ENCODE data around the gene CHN2. TPM values are rescaled to one million over a fixed set of nuclear protein-coding genes. Genes with fewer than 3 reads are reported as not detected.

Gene CHN2
- total RNA-seq, 1 experiment from 2014 or later: 5.0 TPM

- no peaks in the 10 kb centered on the region for H3K9me3 Mint-ChIP-seq
- CTCF ChIA-PET: interaction anchor here (2.9 kb wide), 1 partner anchor 10 kb away, joined by 18 read pairs; no protein-coding TSS in a partner anchor
- H3K36me3 Mint-ChIP-seq: no peaks in the 10 kb centered on the region
- peaks cover 35% of the 10 kb centered on the region for H3K4me1 Mint-ChIP-seq
- peaks cover 38% of the 10 kb centered on the region for H3K27me3 Mint-ChIP-seq (ENCODE audit: low read depth)
- no peak overlapping the region for H3K4me3 Mint-ChIP-seq
- POLR2A ChIA-PET: no interaction called here
- DNase-seq (ENCODE audit: low spot score): no peak
- TF ChIP-seq E2F5 (CRISPR knock-in tag; IDR thresholded peaks at IDR 0.05) (no peak), ZBTB43 (CRISPR knock-in tag; IDR thresholded peaks at IDR 0.05) (no peak), RORB (CRISPR knock-in tag; IDR thresholded peaks at IDR 0.05) (no peak), TP53 (CRISPR knock-in tag; IDR thresholded peaks at IDR 0.05) (no peak), NFE2L1 (CRISPR knock-in tag; IDR thresholded peaks at IDR 0.05) (no peak), IRF2 (CRISPR knock-in tag; IDR thresholded peaks at IDR 0.05; ENCODE audit: borderline replicate concordance, low read depth) (no peak), TEAD1 (CRISPR knock-in tag; IDR thresholded peaks at IDR 0.05) (no peak), ZNF138 (CRISPR knock-in tag; conservative IDR thresholded peaks at IDR 0.05) (no peak), ZMAT4 (CRISPR knock-in tag; IDR thresholded peaks at IDR 0.05) (no peak), ZNF396 (CRISPR knock-in tag; IDR thresholded peaks at IDR 0.05; ENCODE audit: borderline replicate concordance) (no peak), FOXJ3 (CRISPR knock-in tag; IDR thresholded peaks at IDR 0.05; ENCODE audit: borderline replicate concordance) (no peak), ZNF232 (CRISPR knock-in tag; IDR thresholded peaks at IDR 0.05) (no peak)
- TF ChIP-seq, protein P1, sequence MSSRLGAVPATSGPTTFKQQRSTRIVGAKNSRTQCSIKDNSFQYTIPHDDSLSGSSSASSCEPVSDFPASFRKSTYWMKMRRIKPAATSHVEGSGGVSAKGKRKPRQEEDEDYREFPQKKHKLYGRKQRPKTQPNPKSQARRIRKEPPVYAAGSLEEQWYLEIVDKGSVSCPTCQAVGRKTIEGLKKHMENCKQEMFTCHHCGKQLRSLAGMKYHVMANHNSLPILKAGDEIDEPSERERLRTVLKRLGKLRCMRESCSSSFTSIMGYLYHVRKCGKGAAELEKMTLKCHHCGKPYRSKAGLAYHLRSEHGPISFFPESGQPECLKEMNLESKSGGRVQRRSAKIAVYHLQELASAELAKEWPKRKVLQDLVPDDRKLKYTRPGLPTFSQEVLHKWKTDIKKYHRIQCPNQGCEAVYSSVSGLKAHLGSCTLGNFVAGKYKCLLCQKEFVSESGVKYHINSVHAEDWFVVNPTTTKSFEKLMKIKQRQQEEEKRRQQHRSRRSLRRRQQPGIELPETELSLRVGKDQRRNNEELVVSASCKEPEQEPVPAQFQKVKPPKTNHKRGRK (CRISPR knock-in tag; IDR thresholded peaks at IDR 0.05; ENCODE audit: borderline replicate concordance): no peak
- TF ChIP-seq, protein P2, sequence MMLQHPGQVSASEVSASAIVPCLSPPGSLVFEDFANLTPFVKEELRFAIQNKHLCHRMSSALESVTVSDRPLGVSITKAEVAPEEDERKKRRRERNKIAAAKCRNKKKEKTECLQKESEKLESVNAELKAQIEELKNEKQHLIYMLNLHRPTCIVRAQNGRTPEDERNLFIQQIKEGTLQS (CRISPR knock-in tag; conservative IDR thresholded peaks at IDR 0.05): no peak
- TF ChIP-seq, protein P3, sequence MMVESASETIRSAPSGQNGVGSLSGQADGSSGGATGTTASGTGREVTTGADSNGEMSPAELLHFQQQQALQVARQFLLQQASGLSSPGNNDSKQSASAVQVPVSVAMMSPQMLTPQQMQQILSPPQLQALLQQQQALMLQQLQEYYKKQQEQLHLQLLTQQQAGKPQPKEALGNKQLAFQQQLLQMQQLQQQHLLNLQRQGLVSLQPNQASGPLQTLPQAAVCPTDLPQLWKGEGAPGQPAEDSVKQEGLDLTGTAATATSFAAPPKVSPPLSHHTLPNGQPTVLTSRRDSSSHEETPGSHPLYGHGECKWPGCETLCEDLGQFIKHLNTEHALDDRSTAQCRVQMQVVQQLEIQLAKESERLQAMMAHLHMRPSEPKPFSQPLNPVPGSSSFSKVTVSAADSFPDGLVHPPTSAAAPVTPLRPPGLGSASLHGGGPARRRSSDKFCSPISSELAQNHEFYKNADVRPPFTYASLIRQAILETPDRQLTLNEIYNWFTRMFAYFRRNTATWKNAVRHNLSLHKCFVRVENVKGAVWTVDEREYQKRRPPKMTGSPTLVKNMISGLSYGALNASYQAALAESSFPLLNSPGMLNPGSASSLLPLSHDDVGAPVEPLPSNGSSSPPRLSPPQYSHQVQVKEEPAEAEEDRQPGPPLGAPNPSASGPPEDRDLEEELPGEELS (CRISPR knock-in tag; IDR thresholded peaks at IDR 0.05): no peak
- TF ChIP-seq, protein P4, sequence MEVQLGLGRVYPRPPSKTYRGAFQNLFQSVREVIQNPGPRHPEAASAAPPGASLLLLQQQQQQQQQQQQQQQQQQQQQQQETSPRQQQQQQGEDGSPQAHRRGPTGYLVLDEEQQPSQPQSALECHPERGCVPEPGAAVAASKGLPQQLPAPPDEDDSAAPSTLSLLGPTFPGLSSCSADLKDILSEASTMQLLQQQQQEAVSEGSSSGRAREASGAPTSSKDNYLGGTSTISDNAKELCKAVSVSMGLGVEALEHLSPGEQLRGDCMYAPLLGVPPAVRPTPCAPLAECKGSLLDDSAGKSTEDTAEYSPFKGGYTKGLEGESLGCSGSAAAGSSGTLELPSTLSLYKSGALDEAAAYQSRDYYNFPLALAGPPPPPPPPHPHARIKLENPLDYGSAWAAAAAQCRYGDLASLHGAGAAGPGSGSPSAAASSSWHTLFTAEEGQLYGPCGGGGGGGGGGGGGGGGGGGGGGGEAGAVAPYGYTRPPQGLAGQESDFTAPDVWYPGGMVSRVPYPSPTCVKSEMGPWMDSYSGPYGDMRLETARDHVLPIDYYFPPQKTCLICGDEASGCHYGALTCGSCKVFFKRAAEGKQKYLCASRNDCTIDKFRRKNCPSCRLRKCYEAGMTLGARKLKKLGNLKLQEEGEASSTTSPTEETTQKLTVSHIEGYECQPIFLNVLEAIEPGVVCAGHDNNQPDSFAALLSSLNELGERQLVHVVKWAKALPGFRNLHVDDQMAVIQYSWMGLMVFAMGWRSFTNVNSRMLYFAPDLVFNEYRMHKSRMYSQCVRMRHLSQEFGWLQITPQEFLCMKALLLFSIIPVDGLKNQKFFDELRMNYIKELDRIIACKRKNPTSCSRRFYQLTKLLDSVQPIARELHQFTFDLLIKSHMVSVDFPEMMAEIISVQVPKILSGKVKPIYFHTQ (CRISPR knock-in tag; IDR thresholded peaks at IDR 0.05): no peak
- TF ChIP-seq, protein P5, sequence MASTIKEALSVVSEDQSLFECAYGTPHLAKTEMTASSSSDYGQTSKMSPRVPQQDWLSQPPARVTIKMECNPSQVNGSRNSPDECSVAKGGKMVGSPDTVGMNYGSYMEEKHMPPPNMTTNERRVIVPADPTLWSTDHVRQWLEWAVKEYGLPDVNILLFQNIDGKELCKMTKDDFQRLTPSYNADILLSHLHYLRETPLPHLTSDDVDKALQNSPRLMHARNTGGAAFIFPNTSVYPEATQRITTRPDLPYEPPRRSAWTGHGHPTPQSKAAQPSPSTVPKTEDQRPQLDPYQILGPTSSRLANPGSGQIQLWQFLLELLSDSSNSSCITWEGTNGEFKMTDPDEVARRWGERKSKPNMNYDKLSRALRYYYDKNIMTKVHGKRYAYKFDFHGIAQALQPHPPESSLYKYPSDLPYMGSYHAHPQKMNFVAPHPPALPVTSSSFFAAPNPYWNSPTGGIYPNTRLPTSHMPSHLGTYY (CRISPR knock-in tag; IDR thresholded peaks at IDR 0.05): no peak
- no peak for ATAC-seq
- H3K27ac Mint-ChIP-seq: no peak overlapping the region
These were observed 5.2 kb downstream of the CHN2 start for GRCh38 chr7:29199776-29200175.

All from WTC11 (cell line).